ENCODE results near the gene DVL2. TPM values are rescaled to one million over a fixed set of nuclear protein-coding genes. Genes with fewer than 3 reads are reported as not detected.

Gene DVL2
- total RNA-seq, 1 experiment from 2014 or later = 82.9 TPM

GRCh38 chr17:7243453-7243729 lies 9.1 kb upstream of the DVL2 start:
- peak overlapping the region; percentile 41 for H3K9ac ChIP-seq (ENCODE audit: extremely low read depth, insufficient read length, low read length)

More at GRCh38 chr17:7243453-7243729, 9.1 kb upstream of the DVL2 start:
- H3K23ac ChIP-seq (ENCODE audit: insufficient read length, low read depth, low read length) = no peak overlapping the region
- H3K14ac ChIP-seq (ENCODE audit: insufficient read depth, low read length) = no peak overlapping the region
- H3K79me1 ChIP-seq (ENCODE audit: insufficient read depth, low read depth, low read length, poor library complexity, severe bottlenecking) = peaks cover 5% of the 10 kb centered on the region
- H3K79me2 ChIP-seq (ENCODE audit: insufficient read depth, low read length) = peaks cover 4% of the 10 kb centered on the region; the same call in 1 of the 2 replicates
- peak overlapping the region; percentile 84 to 98 (median 95); a peak in 6 of 7 replicates for H3K27ac Mint-ChIP-seq
- peaks cover 0 to 2% of the 10 kb centered on the region in 2 experiments; a peak in 2 of 5 replicates for H3K9me3 Mint-ChIP-seq
- no peak for TF ChIP-seq CTCF (conservative IDR thresholded peaks at IDR 0.05)
- H2BK20ac ChIP-seq (ENCODE audit: low read depth, low read length, poor library complexity, severe bottlenecking) = no peak overlapping the region
- peaks cover 4% of the 10 kb centered on the region for H3K23me2 ChIP-seq (ENCODE audit: insufficient read length, low read depth, low read length, poor library complexity, severe bottlenecking)
- peaks cover 27 to 52% (median 47%) of the 10 kb centered on the region in 3 experiments for H3K36me3 Mint-ChIP-seq (ENCODE audit: insufficient read depth in 1 of 3, low read depth in 3 of 3)
- H3K27ac ChIP-seq (ENCODE audit: insufficient read length, low read depth, low read length) = no peak overlapping the region
- no CpG with 5 or more reads among the region's 2 CpGs for WGBS (ENCODE audit: extremely low coverage, insufficient read length, low lambda C conversion rate)
- H3K9me3 ChIP-seq (ENCODE audit: control insufficient read depth, low read depth, low read length) = no peaks in the 10 kb centered on the region
- no peak overlapping the region for H2AFZ ChIP-seq (ENCODE audit: low read length)
- no peaks in the 10 kb centered on the region for H4K20me1 ChIP-seq (ENCODE audit: control insufficient read depth, insufficient read depth, insufficient read length)
- H3K4me2 ChIP-seq (ENCODE audit: insufficient read depth, insufficient read length, low read length) = peak overlapping the region; percentile 98
- H3K56ac ChIP-seq (ENCODE audit: insufficient read length, low read depth, low read length) = no peak overlapping the region
- no peak overlapping the region for H2AK5ac ChIP-seq (ENCODE audit: insufficient read length, low read length)
- no peak overlapping the region for H2BK5ac ChIP-seq (ENCODE audit: insufficient read length, low read length)
- no peaks in the 10 kb centered on the region for H3K27me3 ChIP-seq (ENCODE audit: insufficient read depth, low read length)
- H4K8ac ChIP-seq (replicated peaks; ENCODE audit: insufficient read length, low read depth, low read length) = no peak overlapping the region
- no peak overlapping the region for H3T11ph ChIP-seq (ENCODE audit: low read length)
- peak overlapping the region; percentile 95 to 97 for H3K4me3 Mint-ChIP-seq
- H4K91ac ChIP-seq (ENCODE audit: insufficient read length, low read depth, low read length) = no peak overlapping the region
- no peak overlapping the region for H2BK120ac ChIP-seq (ENCODE audit: low read depth, low read length, poor library complexity, severe bottlenecking)
- H3K4me1 ChIP-seq (ENCODE audit: insufficient read depth, low read length) = no peaks in the 10 kb centered on the region
- H3K4me1 Mint-ChIP-seq = peaks cover 34% of the 10 kb centered on the region in 2 experiments
- H3K4ac ChIP-seq (ENCODE audit: low read depth, low read length) = no peak overlapping the region
- H3K18ac ChIP-seq (ENCODE audit: insufficient read length, low read depth, low read length) = no peak overlapping the region
- H4K5ac ChIP-seq (ENCODE audit: insufficient read length, low read depth, low read length) = no peak overlapping the region
- no peak overlapping the region for H2BK12ac ChIP-seq (ENCODE audit: insufficient read length, low read depth, low read length)
- no peak for DNase-seq
- no peaks in the 10 kb centered on the region; the same call in 1 of the 2 replicates for H3K27me3 Mint-ChIP-seq (ENCODE audit: low read depth)
- H2BK15ac ChIP-seq (ENCODE audit: low read depth, low read length) = no peak overlapping the region

Data from H9 (cell line).